Brain microvascular endothelial cell (primary cell): ENCODE data around the gene MRPL45.

ENCODE experiments used
- DNase-seq: peaks from one replicate; pipeline ENCODE4 v3.0.0-alpha.2; 2020
- H3K27ac ChIP-seq: fragments of 250-450 bp; sonication (Bioruptor Pico); 2 replicates; pipeline ENCODE4 v1.5.1; 2020; ENCODE audit warnings: mild to moderate bottlenecking, moderate library complexity
- H3K27me3 ChIP-seq: fragments of 250-450 bp; sonication (Bioruptor Pico); replicated peaks from 2 replicates; pipeline ENCODE4 v1.5.1; 2020; ENCODE audit warnings: mild to moderate bottlenecking
- H3K36me3 ChIP-seq: fragments of 250-450 bp; sonication (Bioruptor Pico); replicated peaks from 2 replicates; pipeline ENCODE4 v1.5.1; 2020; ENCODE audit warnings: mild to moderate bottlenecking
- H3K4me3 ChIP-seq: 2 replicates; pipeline ENCODE4 v1.5.1; 2011; ENCODE audit warnings: low read depth, mild to moderate bottlenecking, control low read depth, low read length, moderate library complexity
- CTCF ChIP-seq: IDR thresholded peaks from 2 replicates; pipeline ENCODE4 v1.5.1; 2011; ENCODE audit warnings: low read depth, mild to moderate bottlenecking, moderate library complexity, low read length, control low read depth, inconsistent platforms; ENCODE audit errors: missing control alignments
- in situ Hi-C: cut with HindIII; loops from 2 replicates; pipeline ENCODE4 v1.10.0; 2017; ENCODE audit warnings: low sequenced_read_pairs, low pct_ligation_motif_present

The MRPL45 gene

GRCh38 chr17:38355251-38355650 is 58.3 kb downstream of the MRPL45 start:
- Histone ChIP-seq H3K4me3 (no peak overlapping the region), H3K27me3 (no peaks in the 10 kb centered on the region), H3K27ac (no peak overlapping the region), H3K36me3 (no peaks in the 10 kb centered on the region)
- no peak for DNase-seq
- no peak for TF ChIP-seq CTCF
- in situ Hi-C loops: no loop called here

GRCh38 chr17:38357486-38358123 is 60.6 kb downstream of the MRPL45 start:
- DNase-seq: no peak
- H3K4me3 ChIP-seq: no peak overlapping the region
- in situ Hi-C loops: no loop called here
- H3K36me3 ChIP-seq: no peaks in the 10 kb centered on the region
- no peak for TF ChIP-seq CTCF
- no peaks in the 10 kb centered on the region for H3K27me3 ChIP-seq
- H3K27ac ChIP-seq: no peak overlapping the region

GRCh38 chr17:38358586-38359513 is 61.9 kb downstream of the MRPL45 start:
- Histone ChIP-seq H3K36me3 (no peaks in the 10 kb centered on the region), H3K4me3 (no peak overlapping the region), H3K27ac (no peak overlapping the region), H3K27me3 (no peaks in the 10 kb centered on the region)
- no peak for DNase-seq
- TF ChIP-seq CTCF: no peak
- in situ Hi-C loops: no loop called here

- no peak for DNase-seq
- in situ Hi-C loops: no loop called here
- no peak for TF ChIP-seq CTCF
- no peaks in the 10 kb centered on the region for H3K27me3 ChIP-seq
- H3K27ac ChIP-seq: no peak overlapping the region
- H3K36me3 ChIP-seq: no peaks in the 10 kb centered on the region
- no peak overlapping the region for H3K4me3 ChIP-seq
Measured at GRCh38 chr17:38361694-38362465, 64.9 kb downstream of the MRPL45 start.

- Histone ChIP-seq H3K36me3 (peaks cover 4% of the 10 kb centered on the region), H3K4me3 (no peak overlapping the region), H3K27ac (no peak overlapping the region), H3K27me3 (no peaks in the 10 kb centered on the region)
- no peak for TF ChIP-seq CTCF
- in situ Hi-C loops: no loop called here
- no peak for DNase-seq
Measured at GRCh38 chr17:38363016-38363415, 66.0 kb downstream of the MRPL45 start.
